Gastroesophageal sphincter (tissue), 3 donors: ENCODE measurements around the gene CD247.

Experiments used
- POLR2A ChIP-seq, 2 donors: fragments of 450-650 bp; IDR thresholded peaks; one replicate each; pipeline ENCODE4 v1.6.1; 2017; ENCODE audit warnings: antibody characterized with exemption in 2 of 2, mild to moderate bottlenecking in 2 of 2, moderate library complexity in 1 of 2
- POLR2AphosphoS5 ChIP-seq: sonication (generic); formaldehyde crosslinking; IDR thresholded peaks from one replicate; pipeline ENCODE4 v1.6.1; 2017; ENCODE audit warnings: antibody characterized with exemption
- TF ChIP-seq, protein P1 (sequence below), 4 experiments: fragments of 200-600 bp in 2 of 4; fragments of 450-650 bp in 2 of 4; sonication (generic) in 1 of 4; IDR thresholded peaks; one replicate each; pipeline ENCODE4 v1.5.1; 2017 to 2019; ENCODE audit warnings: antibody characterized with exemption in 4 of 4, mild to moderate bottlenecking in 2 of 4, moderate library complexity in 2 of 4

GRCh38 chr1:167515893-167516321, 2.4 kb downstream of the CD247 start:
- TF ChIP-seq POLR2AphosphoS5 (no peak), POLR2A (IDR thresholded peaks at IDR 0.05) (no peak)
- TF ChIP-seq, protein P1, sequence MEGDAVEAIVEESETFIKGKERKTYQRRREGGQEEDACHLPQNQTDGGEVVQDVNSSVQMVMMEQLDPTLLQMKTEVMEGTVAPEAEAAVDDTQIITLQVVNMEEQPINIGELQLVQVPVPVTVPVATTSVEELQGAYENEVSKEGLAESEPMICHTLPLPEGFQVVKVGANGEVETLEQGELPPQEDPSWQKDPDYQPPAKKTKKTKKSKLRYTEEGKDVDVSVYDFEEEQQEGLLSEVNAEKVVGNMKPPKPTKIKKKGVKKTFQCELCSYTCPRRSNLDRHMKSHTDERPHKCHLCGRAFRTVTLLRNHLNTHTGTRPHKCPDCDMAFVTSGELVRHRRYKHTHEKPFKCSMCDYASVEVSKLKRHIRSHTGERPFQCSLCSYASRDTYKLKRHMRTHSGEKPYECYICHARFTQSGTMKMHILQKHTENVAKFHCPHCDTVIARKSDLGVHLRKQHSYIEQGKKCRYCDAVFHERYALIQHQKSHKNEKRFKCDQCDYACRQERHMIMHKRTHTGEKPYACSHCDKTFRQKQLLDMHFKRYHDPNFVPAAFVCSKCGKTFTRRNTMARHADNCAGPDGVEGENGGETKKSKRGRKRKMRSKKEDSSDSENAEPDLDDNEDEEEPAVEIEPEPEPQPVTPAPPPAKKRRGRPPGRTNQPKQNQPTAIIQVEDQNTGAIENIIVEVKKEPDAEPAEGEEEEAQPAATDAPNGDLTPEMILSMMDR (IDR thresholded peaks at IDR 0.05): no peak
